AG04450 (cell line): ENCODE data around the gene VAV1. TPM values are rescaled to one million over a fixed set of nuclear protein-coding genes. Genes with fewer than 3 reads are reported as not detected.

ENCODE experiments used
- CTCF ChIA-PET: fragments of 300-600, 350-600 bp; formaldehyde crosslinking; extraction: SDS; loops from one replicate; lab custom pipeline; 2022; ENCODE audit warnings: antibody characterized with exemption, inconsistent platforms; lab: Charles Lee
- POLR2A ChIA-PET: fragments of 350-600 bp; formaldehyde crosslinking; extraction: SDS; loops from one replicate; lab custom pipeline; 2021; ENCODE audit warnings: antibody characterized with exemption, inconsistent platforms; lab: Yijun Ruan, JAX
- DNase-seq: peaks from one replicate; pipeline ENCODE4 v3.0.0-alpha.2; 2011; ENCODE audit warnings: low read depth, low spot score
- H3K27ac ChIP-seq: one replicate; pipeline ENCODE4 v1.5.1; 2012; ENCODE audit warnings: low read depth, low read length, control low read depth
- H3K27me3 ChIP-seq: one replicate; pipeline ENCODE4 v1.6.0; 2012; ENCODE audit warnings: low read length; ENCODE audit not compliant: control insufficient read depth, insufficient read depth
- H3K4me3 ChIP-seq: 2 replicates; pipeline ENCODE4 v1.5.1; 2011; ENCODE audit warnings: mild to moderate bottlenecking, low read depth, low read length, control low read depth
- H3K9me3 ChIP-seq: 2 replicates; pipeline ENCODE4 v1.5.1; 2012; ENCODE audit warnings: low read length; ENCODE audit not compliant: control insufficient read depth, insufficient read depth
- CTCF ChIP-seq: IDR thresholded peaks from 2 replicates; pipeline ENCODE4 v1.5.1; 2011; ENCODE audit warnings: low read depth, low read length, control low read depth, inconsistent platforms
- polyA plus RNA-seq: library from polyadenylated mRNA; depleted of rRNA; stranded (reverse); fragments of >200 nt; gene quantifications from 2 replicates; pipeline ENCODE4 v1.2.3, GENCODE V29; 2011

VAV1 gene
- polyA plus RNA-seq, 1 experiment: not detected

- TF ChIP-seq CTCF: no peak
- Histone ChIP-seq H3K9me3 (peaks cover 10% of the 10 kb centered on the region; the same call in 1 of the 2 replicates), H3K4me3 (no peak overlapping the region), H3K27me3 (no peaks in the 10 kb centered on the region), H3K27ac (no peak overlapping the region)
- CTCF ChIA-PET: no interaction called here
- no peak for DNase-seq
- POLR2A ChIA-PET: no interaction called here
Measured at GRCh38 chr19:6847828-6848200, 75.3 kb downstream of the VAV1 start.

- no peak for TF ChIP-seq CTCF
- CTCF ChIA-PET: no interaction called here
- Histone ChIP-seq H3K4me3 (no peak overlapping the region), H3K27me3 (no peaks in the 10 kb centered on the region), H3K9me3 (peaks cover 10% of the 10 kb centered on the region; the same call in 1 of the 2 replicates), H3K27ac (no peak overlapping the region)
- POLR2A ChIA-PET: no interaction called here
- no peak for DNase-seq
Measured at GRCh38 chr19:6848986-6849385, 76.5 kb downstream of the VAV1 start.

DNA sequence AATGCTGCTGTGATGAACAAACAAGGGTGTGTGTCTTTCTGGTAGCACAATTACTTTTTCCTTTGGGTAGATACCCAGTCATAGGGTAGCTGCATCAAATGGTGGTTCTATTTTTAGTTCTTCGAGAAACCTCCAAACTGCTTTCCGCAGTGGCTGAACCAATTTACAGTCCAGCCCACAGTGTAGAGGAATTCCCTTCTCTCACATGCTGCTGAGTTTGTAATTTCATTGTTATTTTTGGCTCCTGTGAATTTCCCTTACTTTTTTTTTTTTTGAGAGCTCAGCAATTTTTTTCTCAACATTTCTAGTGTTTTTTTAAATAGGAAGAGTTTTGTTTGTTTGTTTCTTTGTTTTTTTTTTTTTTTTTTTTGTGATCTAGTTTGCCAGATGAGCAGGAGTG, 77.4 kb downstream of the VAV1 start:
- ChIA-PET CTCF (interaction anchor here (0.6 kb wide), 1 partner anchor 13 kb away, joined by 3 read pairs; no protein-coding TSS in a partner anchor), POLR2A (no interaction called here)
- no peaks in the 10 kb centered on the region for H3K27me3 ChIP-seq
- no peak overlapping the region for H3K4me3 ChIP-seq
- no peak for DNase-seq
- no peak for TF ChIP-seq CTCF
- H3K9me3 ChIP-seq: peaks cover 6% of the 10 kb centered on the region; the same call in 1 of the 2 replicates
- H3K27ac ChIP-seq: no peak overlapping the region

- H3K9me3 ChIP-seq: peaks cover 4% of the 10 kb centered on the region; the same call in 1 of the 2 replicates
- DNase-seq: no peak
- ChIA-PET CTCF (interaction anchor here (1.0 kb wide), 1 partner anchor 12 kb away, joined by 4 read pairs; no protein-coding TSS in a partner anchor), POLR2A (no interaction called here)
- no peak overlapping the region for H3K27ac ChIP-seq
- H3K4me3 ChIP-seq: no peak overlapping the region
- H3K27me3 ChIP-seq: no peaks in the 10 kb centered on the region
- no peak for TF ChIP-seq CTCF
Measured at GRCh38 chr19:6851359-6851758, 78.9 kb downstream of the VAV1 start.

DNA sequence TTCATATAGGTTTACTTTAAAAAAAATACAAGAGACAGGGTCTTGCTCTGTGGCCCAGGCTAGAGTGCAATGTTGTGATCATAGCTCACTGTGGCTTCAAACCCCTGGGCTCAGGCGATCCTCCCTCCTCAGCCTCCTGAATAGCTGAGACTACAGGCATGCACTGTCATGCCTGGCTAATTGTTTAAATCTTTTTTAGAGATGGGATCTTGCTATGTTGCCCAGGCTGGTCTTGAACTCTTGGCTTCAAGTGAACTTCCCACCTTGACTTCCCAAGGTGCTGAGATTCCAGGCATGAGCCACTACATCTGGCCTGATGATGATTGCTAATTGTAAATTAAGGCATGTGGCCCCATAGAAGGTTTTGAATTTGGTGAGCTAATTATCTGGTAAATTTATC, 79.5 kb downstream of the VAV1 start:
- POLR2A ChIA-PET: no interaction called here

More for the DNA sequence above, 79.5 kb downstream of the VAV1 start:
- no peaks in the 10 kb centered on the region for H3K27me3 ChIP-seq
- TF ChIP-seq CTCF: no peak
- no peak for DNase-seq
- CTCF ChIA-PET: interaction anchor here (1.0 kb wide), 1 partner anchor 12 kb away, joined by 4 read pairs; no protein-coding TSS in a partner anchor
- H3K27ac ChIP-seq: no peak overlapping the region
- H3K9me3 ChIP-seq: peaks cover 4% of the 10 kb centered on the region; the same call in 1 of the 2 replicates
- no peak overlapping the region for H3K4me3 ChIP-seq
